ENCODE measurements around the gene GRID1.

Gene GRID1

DNA sequence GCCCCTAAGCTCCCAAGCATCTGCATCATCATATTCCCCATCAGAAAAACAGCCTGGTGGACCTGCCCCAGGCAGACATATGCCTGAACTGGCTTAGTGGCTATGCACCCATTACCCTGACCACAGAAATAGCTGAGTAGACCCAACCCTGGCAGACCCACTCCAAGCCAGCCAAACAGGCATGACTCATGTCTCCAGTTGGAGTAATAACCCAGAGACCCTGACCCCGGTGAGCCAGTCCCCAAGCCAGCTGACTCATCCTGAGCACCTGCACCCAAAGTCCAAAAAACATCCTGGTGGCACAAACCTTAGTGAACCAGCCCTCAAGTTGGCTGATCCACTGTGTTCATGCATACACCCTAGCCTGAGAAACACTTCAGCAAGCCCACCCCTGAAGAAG, 555.9 kb downstream of the GRID1 start:
- DNase-seq (ENCODE audit: low read depth): no peak

DNA sequence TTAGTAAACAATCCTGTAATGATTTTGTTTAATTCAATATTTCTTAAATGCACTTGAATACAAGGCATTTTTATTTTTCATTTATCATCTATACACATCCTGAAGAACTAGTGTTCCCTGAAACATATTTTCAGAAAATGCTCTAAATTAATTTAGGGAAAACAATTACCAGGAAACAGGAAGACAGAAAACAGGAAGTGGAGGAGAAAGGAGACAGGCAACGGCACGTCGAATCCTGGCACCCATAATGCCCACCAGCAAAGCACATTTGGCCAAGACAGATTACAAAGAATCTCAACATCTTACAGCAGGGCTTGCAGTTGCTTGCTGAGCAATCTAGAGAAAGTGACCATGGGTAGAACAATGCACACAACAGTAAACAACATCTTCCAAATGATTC, 571.1 kb downstream of the GRID1 start:
- DNase-seq (ENCODE audit: low read depth): no peak

DNA sequence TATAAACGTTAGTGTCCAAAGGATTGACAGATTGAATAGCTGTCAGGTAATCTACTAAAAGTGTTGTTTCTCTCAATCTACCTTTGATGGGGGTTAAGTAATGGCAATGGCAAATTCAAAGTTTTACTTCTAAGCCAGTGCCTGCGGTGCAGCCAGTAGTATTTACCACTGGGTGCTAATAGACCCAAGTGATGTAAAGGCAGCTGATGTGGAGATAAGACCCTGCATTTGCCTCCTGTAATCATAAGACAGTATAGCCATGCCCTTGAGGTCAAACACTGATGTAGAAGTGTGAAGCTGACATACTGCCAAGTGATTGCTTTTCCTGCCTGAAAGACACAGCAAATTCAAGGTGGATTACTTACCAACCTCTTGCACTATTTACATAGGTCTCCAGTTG, 572.0 kb downstream of the GRID1 start:
- no peak for DNase-seq (ENCODE audit: low read depth)

DNA sequence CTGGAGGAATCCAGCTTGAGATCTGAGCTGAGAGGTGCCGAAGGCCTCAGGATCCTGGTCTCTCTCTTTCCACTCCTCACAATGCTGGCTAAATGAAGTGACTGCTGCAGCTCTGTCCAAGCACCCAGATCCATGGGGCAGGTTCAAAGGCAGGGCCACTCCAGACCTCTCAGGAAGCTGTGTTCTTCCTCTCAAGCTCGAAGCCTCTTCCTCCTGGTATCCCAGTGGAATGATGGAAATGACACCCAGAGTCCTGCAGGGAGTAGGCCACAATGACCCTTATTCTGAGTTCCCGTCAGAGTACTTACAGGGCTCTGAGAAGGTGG, 574.1 kb downstream of the GRID1 start:
- no peak for DNase-seq (ENCODE audit: low read depth)

DNA sequence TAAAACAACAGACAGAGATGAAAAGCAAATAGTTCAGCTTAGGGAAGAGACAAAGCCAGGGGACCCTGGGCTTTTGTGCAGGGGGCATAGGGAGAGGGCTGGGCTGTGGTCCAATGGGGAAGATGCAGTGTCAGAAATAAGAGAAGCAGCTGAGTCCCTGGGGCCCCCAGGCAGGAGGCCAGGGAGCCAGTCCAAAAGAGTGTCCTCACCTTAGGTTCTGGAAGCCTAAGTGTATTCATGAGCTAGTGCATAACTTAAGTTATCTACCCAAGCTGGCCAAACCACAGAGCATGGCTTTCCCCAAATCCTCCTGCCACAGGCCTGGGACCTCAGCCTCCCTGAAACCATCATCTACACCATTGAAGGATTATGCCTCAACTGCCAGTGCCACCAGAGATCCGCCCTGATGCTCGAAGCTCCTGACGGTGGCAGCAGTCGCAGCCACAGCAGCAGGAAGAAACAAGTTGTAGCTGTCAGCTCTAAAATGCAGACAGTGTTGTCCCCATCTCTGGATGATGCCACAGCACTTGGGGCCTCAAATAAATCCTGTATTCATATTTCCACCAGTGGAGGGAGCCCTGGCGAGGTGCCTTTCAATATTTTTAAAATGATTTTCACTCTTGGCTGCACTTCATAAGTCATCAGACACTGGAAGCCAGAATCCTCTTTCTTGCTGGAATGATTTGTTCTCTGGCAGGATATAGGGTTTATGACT, 574.6 kb downstream of the GRID1 start:
- DNase-seq (ENCODE audit: low read depth): no peak

DNA sequence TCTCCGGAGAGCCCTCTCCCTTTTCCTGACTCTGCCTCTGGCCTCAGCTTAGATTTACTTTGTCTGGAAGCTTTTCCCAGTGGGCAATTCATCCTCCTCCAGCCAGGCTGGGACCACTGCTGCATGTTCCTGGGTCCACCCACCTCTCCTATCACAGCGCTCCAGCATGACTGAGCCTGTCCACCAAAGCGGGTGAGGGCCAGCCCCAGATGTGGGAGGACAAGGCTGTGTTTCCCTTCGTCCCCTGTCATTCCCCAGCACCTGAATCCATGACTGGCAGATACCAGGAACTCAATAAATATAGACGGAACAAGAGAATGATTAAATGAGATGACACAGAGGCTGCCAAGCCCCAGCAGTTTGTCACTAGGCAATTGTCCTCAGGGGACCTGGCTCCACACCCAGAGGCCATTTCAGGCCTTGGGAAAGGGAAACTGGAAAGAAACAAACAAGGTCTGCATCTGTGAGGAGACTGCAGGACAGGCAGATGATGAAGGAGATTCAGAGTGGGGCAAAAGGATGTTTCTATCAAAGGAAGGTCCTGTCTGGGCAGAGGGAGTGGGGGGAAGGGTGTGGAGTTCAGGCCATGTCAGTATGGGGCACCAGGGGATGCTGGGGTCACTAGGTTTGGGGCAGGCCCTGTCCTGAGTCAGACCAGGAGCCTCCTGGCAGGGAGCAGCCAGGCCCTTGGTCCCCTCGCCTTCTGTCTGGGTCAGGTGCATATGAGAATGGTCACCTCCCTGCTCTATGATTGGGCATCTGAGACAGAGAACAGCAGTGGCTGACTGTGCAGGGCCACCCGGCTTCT, 576.4 kb downstream of the GRID1 start:
- no peak for DNase-seq (ENCODE audit: low read depth)

DNA sequence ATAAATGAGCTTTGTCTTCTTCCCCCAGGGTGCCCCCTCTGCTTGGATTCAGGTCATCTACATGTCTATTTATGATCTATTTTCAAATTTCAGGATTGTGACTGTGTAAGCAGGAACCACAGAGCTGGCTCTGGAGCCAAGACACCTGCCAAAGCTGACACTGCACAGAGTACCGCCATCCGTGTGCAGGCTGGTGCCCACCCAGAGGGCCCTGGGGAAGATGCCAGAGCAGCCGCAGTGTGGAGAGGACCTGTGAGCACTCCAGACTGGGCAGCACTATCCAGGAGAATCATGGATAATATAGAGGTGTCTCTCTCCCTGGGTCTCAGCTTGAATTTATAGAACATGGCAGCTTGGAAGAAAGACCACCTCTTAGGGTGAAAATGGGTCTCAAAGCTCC, 577.5 kb downstream of the GRID1 start:
- DNase-seq (ENCODE audit: low read depth): no peak

DNA sequence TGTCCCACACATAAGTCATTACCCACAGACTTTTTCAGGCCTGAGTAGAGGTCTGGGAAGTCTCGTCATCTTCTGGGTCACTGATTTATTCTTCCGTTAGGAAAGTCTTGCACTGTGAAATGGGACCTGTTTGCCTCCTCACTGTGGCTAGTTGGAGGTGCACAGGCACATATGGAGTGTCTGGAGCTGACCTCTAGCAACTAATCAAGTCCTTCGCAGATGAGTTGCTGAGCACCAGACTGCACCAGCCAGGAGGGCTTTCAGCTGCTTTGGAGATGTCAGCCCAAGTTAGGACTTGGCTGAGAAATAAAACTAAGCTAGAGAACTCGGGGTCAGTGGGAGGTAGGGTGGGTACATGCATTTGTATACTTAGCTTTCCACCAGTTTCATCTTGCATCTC, 578.0 kb downstream of the GRID1 start:
- DNase-seq (ENCODE audit: low read depth): no peak

DNA sequence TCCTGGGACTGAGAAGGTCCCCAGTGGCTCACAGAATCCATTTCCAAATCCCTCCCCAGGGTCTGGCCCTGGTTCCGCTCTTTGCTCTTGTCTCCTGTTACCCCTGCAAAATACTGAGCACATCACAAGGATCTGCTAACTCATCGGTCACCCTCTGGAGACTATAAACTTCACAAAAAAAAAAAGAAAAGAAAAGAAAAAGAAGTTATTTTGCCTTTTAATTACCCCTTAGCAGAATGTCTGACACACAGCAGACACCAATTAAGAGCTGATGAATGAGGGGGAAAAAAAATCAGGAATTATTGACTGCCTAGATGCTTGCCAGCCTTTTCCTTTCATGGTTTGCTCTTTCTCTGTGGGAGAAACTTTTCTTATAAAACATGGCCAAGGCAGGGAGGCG, 578.7 kb downstream of the GRID1 start:
- no peak for DNase-seq (ENCODE audit: low read depth)

DNA sequence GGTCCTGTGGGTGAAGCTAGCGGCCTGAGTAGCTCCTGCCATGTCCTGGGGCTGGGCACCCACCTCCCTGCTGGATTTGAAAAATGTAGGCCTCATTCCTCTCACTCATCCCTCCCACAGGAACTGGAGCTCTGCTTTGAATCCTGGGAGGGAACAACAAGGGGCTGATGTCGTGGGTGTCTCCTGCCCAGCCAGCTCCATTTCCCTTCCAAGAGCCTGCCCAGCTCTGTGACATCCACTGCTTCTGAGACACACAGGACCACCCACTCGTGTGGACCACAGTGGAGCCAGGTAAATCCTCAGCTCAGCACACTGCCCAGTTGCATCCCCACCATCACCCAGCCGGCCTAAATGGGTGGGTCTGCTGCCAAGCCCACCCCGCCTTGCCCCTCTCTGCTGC, 579.2 kb downstream of the GRID1 start:
- no peak for DNase-seq (ENCODE audit: low read depth)

DNA sequence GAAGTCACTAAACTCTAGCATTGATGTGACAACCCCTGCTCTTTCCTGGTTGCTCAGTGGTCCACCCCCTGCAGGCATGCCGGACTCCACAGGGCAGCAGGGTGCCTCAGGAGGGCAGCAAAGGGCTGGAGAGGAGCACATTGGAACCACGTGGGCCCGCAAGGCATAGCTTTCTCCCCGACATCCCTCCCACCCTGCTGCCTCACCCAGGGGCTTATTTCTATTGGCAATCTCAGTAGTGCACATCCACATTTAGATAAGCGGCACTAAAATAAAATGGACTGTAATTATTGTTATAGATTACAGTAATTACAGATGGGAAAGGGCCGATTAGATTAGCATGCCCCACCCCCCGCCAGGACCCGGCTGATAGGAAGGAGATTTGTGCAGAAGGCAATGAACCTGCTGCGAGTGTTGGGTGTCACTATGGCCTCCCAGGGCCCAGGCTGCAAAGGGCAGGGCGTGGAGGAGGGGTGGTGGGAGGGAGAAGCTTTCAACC, 580.1 kb downstream of the GRID1 start:
- DNase-seq (ENCODE audit: low read depth): no peak

DNA sequence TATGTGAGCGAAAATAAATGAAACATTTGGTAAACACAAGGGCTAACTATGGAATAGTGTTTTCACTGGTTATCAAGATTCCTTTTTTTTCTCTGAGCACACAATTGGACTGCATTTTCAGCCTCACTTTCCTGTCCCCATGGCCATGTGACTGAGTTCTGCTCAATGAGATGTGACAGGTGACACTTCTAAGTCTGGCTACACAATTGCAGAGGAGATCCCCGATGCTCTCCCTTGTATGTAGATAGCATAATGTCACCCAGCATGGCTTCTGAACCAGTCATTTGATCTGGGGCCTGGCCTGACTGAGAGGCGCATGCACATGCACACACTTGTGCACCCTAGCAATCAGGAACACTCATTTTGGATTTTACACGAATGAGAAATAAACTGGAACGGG, 581.8 kb downstream of the GRID1 start:
- no peak for DNase-seq (ENCODE audit: low read depth)

DNA sequence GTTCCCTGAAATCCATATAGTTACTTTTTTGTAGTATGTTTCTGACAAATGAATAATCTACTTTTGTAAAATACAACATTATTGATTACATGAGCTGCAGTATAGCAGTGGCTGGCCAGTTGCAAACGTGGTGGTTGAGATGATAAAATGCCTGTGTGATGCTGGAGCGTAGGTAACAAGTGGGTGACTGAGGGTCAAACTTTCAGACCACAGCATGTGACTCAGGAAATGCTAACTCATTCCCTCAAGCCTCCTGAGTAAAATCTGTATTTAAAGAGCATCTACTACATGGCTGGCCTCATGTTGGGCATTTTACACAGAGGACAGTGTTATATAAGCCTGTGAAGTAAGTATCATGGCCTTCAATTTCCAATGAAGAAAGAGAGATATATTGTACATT, 585.2 kb downstream of the GRID1 start:
- DNase-seq (ENCODE audit: low read depth): no peak

DNA sequence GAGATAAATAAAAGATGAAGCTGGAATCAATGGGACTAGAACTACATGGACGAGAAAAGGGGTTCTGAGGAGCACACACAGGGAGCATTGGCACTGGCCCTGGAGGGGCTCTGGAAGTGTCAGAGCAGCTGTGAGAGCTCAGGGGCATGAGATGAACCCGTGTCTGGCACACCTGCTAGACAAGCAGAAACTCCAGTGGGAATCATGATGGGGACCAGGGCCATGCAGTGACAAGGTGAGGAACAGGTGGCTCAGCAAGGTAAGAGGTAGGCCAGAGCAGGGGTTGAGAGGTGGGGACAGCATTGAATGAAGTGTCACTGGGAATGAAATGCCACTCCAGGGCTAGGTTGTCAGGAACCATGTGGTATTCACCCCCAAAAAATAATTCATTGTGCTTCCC, 588.5 kb downstream of the GRID1 start:
- DNase-seq (ENCODE audit: low read depth): no peak

DNA sequence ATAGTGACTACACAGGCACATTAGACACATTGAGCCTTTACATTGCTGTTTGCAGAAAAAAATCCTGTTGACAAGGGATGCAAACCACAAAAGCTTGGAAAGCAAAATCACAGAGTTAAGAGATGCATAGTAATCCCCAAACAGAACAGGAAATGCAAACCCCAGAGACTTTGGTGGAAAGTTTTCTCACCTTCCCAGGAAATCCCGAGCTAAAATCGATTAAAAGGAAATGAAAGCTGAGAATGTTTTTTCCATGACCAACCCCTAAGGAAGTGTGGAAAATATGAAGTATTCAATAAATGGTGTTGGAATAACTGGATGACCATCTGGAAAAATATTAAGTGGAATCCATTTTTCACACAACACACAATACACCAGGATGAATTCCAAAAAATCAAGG, 598.7 kb downstream of the GRID1 start:
- DNase-seq (ENCODE audit: low read depth): no peak

DNA sequence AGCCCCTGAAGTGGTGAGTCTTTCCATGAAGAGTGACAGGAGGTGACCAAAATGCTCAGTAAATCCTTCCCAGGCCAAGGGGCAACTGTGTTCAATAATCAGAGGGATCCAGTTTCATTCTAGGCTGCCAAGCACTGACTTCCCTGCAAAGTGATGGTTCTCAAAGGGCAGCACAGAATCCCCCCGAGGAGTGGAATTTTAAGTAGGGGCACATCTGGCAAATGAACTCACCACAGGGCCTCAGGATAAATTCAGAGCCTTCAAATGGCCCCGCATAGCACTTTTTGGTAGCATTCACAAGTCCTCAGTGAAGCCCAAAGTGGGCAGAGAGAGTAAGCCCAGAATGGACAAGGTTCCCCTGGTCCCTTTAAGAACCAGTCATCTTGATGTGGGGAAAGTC, 602.5 kb downstream of the GRID1 start:
- no peak for DNase-seq (ENCODE audit: low read depth)

DNA sequence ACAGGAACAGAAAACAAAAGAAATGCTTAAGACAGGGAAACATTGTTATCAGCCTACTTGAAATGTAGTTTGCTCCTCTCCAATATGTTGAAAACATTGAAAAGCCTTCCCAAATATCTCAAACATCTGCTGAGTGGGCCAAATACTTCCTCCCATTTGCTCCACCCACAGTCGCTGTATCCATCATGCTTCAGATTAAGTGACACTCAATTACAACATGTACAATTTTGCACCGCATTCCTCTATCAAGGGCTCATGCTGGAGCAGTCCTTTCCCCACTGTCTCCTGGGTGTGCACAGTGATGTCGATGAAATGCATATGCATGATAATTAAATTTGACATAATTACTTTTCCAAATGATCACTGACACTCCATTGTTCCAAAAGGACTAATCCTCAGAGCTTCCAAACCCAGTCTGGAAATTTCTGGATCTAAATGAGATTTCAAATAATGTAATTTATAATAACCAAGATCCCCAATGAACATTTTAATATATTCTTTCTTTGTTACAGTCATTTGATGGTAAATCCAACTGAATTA, 604.6 kb downstream of the GRID1 start:
- no peak for DNase-seq (ENCODE audit: low read depth)

DNA sequence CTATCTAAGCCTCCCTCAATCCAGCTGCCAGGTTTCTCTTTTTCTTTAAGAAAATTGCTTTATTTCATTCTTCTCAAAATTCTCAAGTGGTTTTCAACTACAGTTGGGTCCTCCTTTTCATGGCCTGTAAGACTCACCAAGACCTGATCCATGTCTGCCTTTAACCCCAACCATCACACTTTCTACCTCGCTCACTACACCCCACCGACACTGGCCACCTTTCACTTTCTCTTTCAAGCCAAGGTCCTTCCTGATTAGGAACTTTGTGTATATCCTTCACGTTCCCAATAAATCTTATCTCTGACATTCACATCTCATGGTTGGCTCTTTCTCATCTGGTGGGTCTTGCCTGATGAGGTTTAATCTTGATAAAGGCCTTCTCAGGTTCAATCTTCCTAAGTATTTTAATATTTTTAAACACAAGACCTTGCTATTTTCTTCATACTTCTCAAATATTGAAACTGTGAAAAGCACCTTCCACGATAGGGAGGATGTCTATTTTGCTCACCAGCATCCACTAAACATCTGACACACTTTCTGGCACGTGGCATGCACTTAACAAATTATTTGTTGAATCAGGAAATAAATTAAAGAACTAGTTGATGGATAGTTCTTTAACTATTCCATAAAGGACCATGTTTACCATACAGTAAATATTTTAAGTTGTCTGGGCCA, 624.8 kb downstream of the GRID1 start:
- DNase-seq (ENCODE audit: low read depth): no peak

DNA sequence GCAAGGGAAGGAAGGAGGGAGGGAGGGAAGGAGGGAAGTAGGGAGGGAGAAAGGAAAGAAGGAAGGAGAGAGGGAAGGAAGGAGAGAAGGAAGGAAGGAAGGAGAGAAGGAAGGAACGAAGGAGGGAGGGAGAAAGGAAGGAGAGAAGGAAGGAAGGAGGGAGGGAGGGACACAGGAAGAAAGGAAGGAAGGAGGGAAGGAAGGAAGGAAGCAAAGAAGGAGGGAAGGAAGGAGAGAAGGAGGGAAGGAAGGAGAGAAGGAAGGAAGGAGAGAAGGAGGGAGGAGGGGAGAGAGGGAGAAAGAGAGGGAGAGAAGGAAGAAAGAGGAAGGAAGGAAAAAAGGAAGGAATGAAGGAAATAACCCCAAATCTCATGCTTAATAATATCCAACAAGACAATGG, 630.6 kb downstream of the GRID1 start:
- no peak for DNase-seq (ENCODE audit: low read depth)

DNA sequence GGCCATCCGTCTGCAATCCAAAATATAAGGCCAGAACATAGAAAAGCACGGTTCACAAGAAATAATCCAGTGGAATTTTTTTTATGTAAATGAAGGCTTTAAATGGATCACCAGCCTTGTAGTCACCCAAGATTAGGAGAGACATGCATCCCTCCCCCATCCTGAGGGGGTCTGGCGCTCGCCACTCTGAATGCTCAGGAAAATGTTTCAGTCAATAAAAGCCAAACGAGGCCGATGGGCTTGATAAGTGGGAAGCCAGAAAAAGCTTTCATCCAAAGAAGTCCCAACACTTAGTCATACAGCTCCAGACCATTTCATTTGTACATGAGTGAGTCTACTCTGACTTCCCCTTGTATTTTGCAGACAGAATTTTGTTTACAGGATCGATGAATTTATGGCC, 631.8 kb downstream of the GRID1 start:
- DNase-seq (ENCODE audit: low read depth): no peak

DNA sequence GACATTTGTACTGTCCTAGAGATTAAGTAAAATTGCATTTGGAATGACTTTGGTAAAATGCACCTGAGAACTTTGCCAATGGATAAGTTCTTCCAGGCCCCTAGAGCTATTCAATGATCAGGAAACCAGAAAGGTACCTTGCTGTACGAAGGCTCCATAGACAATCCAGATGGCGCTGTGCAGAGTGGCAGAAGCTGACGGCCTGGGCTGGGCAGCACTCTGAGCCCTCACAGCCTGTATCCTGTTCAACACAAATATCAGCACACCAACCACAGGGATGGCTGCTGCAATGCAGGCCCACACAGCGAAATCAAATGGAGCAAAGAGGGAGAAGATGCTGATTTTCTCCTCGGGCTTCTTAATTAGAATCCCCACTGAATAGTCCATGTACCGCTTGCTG, 642.4 kb downstream of the GRID1 start:
- no peak for DNase-seq (ENCODE audit: low read depth)

DNA sequence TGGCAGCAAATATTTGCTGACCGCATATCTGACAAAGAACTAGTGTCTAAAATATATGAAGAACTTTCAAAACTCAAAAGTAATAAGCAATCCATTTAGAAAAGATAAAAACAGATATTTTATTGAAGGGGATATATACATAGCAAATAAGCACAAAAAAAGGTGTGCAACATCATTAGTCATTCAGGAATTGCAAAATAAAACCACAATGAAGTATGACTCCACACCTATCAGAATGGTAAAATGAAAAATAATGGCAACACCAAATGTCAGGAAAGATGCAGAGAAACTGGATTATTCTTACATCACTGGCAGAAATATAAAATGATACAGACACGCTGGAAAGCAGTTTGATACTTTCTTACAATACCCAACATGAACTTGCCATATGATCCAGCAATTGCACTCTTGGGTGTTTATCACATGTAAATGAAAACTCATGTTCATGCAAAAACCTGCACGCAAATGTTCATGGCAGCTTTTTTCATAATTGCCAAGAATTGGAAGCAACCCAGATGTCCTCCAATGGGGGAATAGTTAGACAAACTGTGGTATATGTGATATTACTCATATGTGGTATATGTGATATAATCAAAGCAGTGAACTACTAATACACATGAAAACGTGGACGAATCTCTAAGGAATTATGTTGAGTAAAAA, 645.5 kb downstream of the GRID1 start:
- DNase-seq (ENCODE audit: low read depth): no peak

Measured in T follicular helper cell (primary cell).